ENCODE measurements around the gene TMEM150B.
A peak's percentile ranks its signal among the peaks of the same experiment; 100 is the strongest.
"Not testable (repeated sequence)": the region's sequence is repeated elsewhere in the genome, so short reads cannot be mapped to it uniquely, and the experiment has no call there.

TMEM150B gene

GRCh38 chr19:55339105-55339888 is 14.2 kb upstream of the TMEM150B start, which contains the start of gene KMT5C:
Gene KMT5C (plus strand): TSS chr19:55339876. CDS start chr19:55341937, 2,061 bp downstream.
- DNase-seq (ENCODE audit: low read depth) = peak; percentile 100

- DNase-seq (ENCODE audit: low read depth) = peak; percentile 25
Measured at GRCh38 chr19:55336101-55336500, 11.0 kb upstream of the TMEM150B start.

- DNase-seq (ENCODE audit: low read depth) = no peak
Measured at GRCh38 chr19:55333870-55334269, 8.7 kb upstream of the TMEM150B start.

GRCh38 chr19:55329791-55330190 is 4.7 kb upstream of the TMEM150B start:
- peak; percentile 23 for DNase-seq (ENCODE audit: low read depth)

GRCh38 chr19:55328774-55329318 is 3.7 kb upstream of the TMEM150B start:
- DNase-seq (ENCODE audit: low read depth) = not testable (repeated sequence)

GRCh38 chr19:55324662-55325061 is 479 bp downstream of the TMEM150B start:
- no peak for DNase-seq (ENCODE audit: low read depth)

GRCh38 chr19:55322204-55322885 is 2.8 kb downstream of the TMEM150B start:
- no peak for DNase-seq (ENCODE audit: low read depth)

- no peak for DNase-seq (ENCODE audit: low read depth)
Measured at GRCh38 chr19:55321466-55322137, 3.5 kb downstream of the TMEM150B start.

GRCh38 chr19:55320844-55321419 is 4.2 kb downstream of the TMEM150B start:
- no peak for DNase-seq (ENCODE audit: low read depth)

GRCh38 chr19:55319785-55320184 is 5.4 kb downstream of the TMEM150B start:
- DNase-seq (ENCODE audit: low read depth) = no peak

GRCh38 chr19:55316646-55317045 is 8.5 kb downstream of the TMEM150B start:
- no peak for DNase-seq (ENCODE audit: low read depth)

- no peak for DNase-seq (ENCODE audit: low read depth)
Measured at GRCh38 chr19:55315956-55316525, 9.1 kb downstream of the TMEM150B start.

GRCh38 chr19:55314396-55314795 is 10.7 kb downstream of the TMEM150B start:
- DNase-seq (ENCODE audit: low read depth) = no peak

GRCh38 chr19:55312621-55313512 is 12.3 kb downstream of the TMEM150B start:
- no peak for DNase-seq (ENCODE audit: low read depth)

GRCh38 chr19:55311797-55312196 is 13.3 kb downstream of the TMEM150B start:
- DNase-seq (ENCODE audit: low read depth) = no peak

GRCh38 chr19:55311397-55311796 is 13.7 kb downstream of the TMEM150B start:
- DNase-seq (ENCODE audit: low read depth) = no peak

- no peak for DNase-seq (ENCODE audit: low read depth)
Measured at GRCh38 chr19:55310498-55310897, 14.6 kb downstream of the TMEM150B start.

GRCh38 chr19:55309448-55309847 is 15.7 kb downstream of the TMEM150B start:
- no peak for DNase-seq (ENCODE audit: low read depth)

GRCh38 chr19:55308281-55308680 is 16.9 kb downstream of the TMEM150B start:
- no peak for DNase-seq (ENCODE audit: low read depth)

- DNase-seq (ENCODE audit: low read depth) = no peak
Measured at GRCh38 chr19:55306712-55307111, 18.4 kb downstream of the TMEM150B start.
